Cardiac fibroblast (primary cell): ENCODE data around the gene ATF6.

Experiments
- DNase-seq, 2 donors: peaks; one replicate each; pipeline versions ENCODE4 v3.0.0 to v3.0.0-alpha.2; 2010; ENCODE audit warnings: low read depth in 2 of 2
- H3K4me3 ChIP-seq, 2 donors: replicated peaks in 1 of 2; 1 replicate in 1 of 2; 2 replicates in 1 of 2; pipeline ENCODE4 v1.5.1; 2011; ENCODE audit warnings: low read depth in 2 of 2, low read length in 2 of 2, mild to moderate bottlenecking in 2 of 2, moderate library complexity in 1 of 2
- TF ChIP-seq, protein P1 (sequence below): IDR thresholded peaks from one replicate; pipeline ENCODE4 v1.5.1; 2011; ENCODE audit warnings: low read depth, mild to moderate bottlenecking, low read length, inconsistent platforms

Gene ATF6

DNA sequence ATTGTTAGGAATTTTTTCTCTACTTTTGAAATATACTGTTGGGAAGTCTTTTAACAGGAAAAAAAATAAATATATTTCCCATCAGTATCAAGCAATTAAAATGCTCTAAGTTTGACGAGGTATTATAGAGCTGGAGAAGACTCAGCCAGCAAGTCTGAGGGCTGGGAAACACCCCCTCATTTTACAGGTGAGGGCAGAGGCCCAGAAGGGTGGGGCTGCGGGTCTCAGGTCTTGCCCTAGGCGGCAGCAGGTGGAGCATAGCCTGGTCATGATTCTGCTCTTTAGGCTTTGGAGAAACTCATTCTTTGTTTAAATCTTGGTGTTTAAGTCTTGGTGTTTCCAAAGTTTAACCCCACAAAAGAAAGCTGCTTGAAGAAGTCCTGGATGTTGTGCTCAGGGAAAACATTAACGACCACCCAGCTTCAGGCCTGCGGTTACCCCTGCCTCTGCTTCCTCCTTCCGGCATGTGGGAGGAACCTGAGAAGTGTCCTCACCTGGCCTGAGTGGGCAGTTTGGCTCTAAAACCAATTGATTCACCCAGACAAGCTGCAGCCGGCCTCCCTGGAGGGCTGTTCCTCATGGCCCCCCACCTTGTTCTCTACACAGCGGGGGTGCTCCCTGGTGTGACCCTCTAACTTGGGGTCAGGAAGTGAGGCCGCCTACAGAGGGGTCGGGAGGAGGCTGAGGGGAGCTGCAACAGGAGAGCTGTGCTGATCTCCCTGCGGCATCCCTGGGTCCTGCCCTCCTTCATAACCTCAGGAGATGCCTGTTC lies 215.8 kb downstream of the ATF6 start:
- TF ChIP-seq, protein P1, sequence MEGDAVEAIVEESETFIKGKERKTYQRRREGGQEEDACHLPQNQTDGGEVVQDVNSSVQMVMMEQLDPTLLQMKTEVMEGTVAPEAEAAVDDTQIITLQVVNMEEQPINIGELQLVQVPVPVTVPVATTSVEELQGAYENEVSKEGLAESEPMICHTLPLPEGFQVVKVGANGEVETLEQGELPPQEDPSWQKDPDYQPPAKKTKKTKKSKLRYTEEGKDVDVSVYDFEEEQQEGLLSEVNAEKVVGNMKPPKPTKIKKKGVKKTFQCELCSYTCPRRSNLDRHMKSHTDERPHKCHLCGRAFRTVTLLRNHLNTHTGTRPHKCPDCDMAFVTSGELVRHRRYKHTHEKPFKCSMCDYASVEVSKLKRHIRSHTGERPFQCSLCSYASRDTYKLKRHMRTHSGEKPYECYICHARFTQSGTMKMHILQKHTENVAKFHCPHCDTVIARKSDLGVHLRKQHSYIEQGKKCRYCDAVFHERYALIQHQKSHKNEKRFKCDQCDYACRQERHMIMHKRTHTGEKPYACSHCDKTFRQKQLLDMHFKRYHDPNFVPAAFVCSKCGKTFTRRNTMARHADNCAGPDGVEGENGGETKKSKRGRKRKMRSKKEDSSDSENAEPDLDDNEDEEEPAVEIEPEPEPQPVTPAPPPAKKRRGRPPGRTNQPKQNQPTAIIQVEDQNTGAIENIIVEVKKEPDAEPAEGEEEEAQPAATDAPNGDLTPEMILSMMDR = no peak
- DNase-seq = no peak
- no peak overlapping the region for H3K4me3 ChIP-seq

DNA sequence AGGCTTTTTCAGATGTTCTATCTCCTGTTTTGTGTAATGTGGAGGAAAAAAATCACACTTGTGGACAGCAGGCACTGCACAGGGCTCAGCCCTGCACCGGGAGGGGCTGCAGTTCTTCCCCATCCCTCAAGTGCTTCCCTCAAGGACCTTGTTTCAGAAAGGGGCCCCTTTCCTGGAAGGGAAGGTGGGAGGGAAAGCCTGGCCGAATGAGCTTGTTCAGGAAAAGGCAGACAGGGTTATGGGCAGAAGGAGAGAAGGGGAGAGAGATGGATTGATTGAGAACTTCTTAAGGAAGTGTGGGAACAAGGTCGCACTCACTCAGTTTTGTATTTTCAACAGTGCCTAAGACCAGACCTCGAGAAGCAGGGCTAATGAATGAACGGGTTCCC lies 216.4 kb downstream of the ATF6 start:
- H3K4me3 ChIP-seq = no peak overlapping the region
- DNase-seq = no peak
- TF ChIP-seq, protein P1 = no peak

DNA sequence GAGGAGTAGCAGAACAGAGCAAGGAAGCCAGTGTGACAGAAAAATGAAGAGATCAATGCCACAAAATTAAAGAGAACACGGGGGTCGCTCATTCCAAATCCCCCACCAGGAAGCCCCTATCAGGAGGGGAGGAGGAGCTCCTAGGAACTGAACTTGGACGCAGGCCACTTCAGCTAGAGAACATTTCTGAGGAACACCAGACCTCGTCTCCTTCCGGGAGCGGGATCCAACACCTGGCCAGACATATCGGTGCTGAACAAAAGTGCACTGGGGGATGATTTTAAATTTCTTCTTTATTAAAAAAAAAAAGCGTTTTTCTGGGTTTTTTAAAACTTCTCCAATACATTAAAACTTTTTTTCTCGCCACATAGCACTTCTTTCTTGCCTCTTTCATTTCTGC lies 216.8 kb downstream of the ATF6 start:
- DNase-seq = no peak
- TF ChIP-seq, protein P1 = no peak
- H3K4me3 ChIP-seq = no peak overlapping the region

DNA sequence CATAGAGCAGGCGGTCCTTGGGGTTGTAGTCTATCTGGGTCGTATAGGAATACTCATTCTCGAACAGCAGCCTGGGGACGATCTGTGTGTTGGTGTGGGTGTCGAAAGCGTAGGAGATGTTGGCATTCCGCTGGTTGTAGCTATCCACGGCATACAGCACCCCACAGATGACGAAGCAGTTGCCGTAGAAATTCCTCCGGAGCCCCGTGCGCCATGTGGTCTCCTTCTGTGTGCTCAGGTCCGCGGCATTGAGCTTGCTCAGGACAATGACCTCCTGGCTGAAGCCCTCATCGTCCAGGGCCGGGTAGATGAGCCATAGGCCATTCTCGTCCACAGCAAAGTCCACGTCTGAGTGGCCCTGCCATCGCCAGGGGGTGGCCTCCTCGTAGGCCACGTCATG lies 217.6 kb downstream of the ATF6 start:
- TF ChIP-seq, protein P1 = no peak
- no peak for DNase-seq
- H3K4me3 ChIP-seq = no peak overlapping the region

DNA sequence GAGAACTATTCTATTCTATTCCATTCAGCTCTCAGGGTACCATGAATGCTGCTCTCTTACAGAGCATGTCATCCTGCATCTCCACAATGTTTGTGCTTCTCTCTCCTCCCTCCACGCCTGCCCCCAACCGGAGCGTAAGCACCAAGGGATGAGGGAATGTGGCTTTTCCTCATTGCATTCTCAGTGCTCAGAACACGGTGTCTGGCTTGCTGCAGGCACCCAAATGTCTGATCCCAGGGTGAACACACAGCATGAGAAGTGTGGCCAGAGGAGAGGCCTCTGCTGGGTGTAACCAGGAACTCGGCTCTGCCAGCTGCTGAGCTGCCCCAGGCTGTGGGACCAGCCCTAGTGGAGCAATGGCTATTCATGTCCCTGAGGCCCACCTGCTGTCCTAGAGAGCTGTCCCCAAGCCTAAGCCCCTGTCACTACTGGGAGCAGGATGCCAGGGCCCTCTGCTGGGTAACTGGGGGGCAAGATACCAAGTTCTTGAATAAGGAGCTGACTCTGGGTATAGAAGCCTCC lies 219.2 kb downstream of the ATF6 start:
- no peak for DNase-seq
- no peak overlapping the region for H3K4me3 ChIP-seq
- TF ChIP-seq, protein P1 = no peak

DNA sequence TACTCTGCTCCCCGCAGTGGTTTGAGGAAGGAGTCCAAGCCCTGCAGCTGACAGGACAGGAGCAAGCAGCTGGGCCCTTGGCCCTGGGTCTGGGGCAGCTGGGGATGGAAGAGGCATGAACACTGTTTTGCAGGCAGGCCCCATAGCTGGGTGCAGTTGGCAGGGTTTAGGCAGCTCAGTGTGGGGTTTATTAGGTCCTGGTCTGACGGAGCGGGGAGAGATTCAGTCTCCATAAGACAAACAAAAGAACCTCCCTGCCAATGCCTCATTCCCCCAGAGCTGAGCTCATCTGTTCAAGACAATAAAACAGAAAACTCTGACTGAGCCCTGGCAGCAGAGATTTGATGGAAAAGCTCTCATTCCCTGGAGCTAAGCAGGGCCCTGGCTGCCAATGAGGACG lies 220.2 kb downstream of the ATF6 start:
- no peak for DNase-seq
- TF ChIP-seq, protein P1 = no peak
- no peak overlapping the region for H3K4me3 ChIP-seq
